T-helper 2 cell treated with Interferon-gamma antibody and Interleukin-4, amounts not matched to agents 100 ng/mL and 5 ng/mL, for 36 hours (primary cell): Measurements from ENCODE around the gene RGS19. TPM values are rescaled to one million over a fixed set of nuclear protein-coding genes. Genes with fewer than 3 reads are reported as not detected.

Experiments used
- intact Hi-C: fragments of 100-400 bp; cut with micrococcal nuclease; formaldehyde crosslinking; loops from one replicate; pipeline ENCODE4 v1.15.1; 2023
- total RNA-seq: library from RNA; stranded (reverse); gene quantifications from 2 replicates; pipeline ENCODE4 v1.2.3, GENCODE V29; 2022

Gene RGS19
- total RNA-seq, 1 donor from 2014 or later: 96.3 TPM

DNA sequence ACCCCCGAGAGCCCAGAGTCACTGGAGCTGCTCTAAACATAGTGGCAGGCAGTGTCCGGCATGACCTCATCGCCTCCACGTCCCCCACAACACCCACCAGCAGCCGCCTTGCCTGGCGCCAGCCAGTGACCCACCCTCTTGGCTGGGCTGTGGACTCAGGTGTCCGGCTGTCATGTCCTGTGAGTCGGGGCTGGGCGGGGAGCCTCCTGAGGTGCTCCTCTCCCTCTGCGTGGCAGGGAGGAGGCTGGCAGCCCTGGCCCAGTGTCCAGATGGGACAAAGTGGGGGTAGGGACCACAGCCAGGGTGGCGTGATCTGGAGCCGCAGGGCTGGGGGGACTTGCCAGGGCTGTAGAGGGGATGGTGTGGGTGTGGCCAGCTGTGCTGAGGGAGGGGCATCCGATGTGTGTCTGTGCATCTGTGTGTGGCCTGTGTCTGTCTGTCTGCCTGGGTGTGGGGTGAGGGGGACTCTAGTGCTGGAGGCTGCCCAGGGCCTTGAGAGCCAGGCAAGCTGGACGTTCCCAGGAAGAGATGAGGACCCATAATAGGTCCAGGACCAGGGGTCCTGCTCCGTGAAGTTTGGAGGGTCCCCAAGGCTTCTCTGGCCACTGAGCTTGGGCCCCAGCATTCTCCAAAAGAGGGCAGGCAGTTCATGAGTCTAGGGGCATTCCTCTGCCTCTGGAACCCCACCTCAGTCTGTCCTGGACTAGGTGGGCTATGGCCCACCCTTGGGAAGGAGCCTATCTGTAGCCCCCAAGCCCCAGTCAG is 27.6 kb downstream of the RGS19 start:
- intact Hi-C loops: no loop called here

- intact Hi-C loops: no loop called here
These were observed 28.3 kb downstream of the RGS19 start for GRCh38 chr20:64051033-64051452.

- intact Hi-C loops: no loop called here
These were observed 28.9 kb downstream of the RGS19 start for GRCh38 chr20:64050261-64051032.

- intact Hi-C loops: loop anchor here (1.0 kb wide), 1 partner anchor 12 kb away; no protein-coding TSS in a partner anchor
These were observed 29.4 kb downstream of the RGS19 start for GRCh38 chr20:64049878-64050260.

DNA sequence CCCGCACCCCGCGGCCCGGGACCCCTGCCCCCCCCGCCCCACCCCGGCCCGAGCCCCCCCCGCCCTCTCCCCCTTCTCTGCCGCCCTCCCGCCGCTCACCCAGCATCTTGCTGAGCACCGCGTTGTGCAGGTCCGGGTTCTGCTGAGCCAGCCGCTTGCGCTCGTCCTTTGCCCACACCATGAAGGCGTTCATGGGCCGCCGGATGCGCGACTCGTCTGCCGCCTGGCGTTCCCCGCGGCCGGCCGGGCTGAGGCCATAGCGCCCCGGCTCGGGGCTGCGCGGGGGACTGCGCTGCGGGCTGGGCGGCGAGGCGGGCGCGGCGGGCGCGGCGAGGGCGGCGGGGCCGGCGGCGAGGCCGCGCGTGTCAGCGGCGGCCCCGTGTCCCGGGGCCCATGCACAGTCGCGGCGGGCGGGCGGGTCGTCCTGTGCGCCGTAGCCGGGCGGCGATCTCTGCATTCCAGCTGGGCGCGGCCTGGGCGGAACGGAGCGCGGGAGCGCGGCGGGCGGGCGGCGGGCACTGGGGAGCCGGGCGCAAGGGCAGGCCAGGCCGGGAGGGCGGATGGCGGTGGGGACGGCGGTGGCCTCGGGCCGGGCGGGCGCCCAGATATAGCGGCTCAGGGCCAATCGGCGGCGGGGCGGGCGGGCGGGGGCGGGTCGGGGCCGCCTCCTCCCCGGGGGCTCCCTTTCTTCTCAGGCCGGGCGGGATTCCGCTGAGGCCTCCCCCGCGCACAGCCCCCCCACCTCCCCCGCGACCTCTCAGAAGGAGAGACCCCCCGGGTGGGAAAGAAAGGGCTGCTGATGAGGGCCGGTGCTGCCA is 30.0 kb downstream of the RGS19 start, which contains the start of gene SOX18:
Gene SOX18, minus strand, starts transcription at position 580 of the 818 bp plus-strand sequence. Its CDS starts 123 bp downstream, at position 457.
- intact Hi-C loops: loop anchor here (1.0 kb wide), 1 partner anchor 11 kb away; no protein-coding TSS in a partner anchor

GRCh38 chr20:64048402-64049044 is 30.8 kb downstream of the RGS19 start:
- intact Hi-C loops: loop anchor here (1.0 kb wide), 1 partner anchor 10 kb away; no protein-coding TSS in a partner anchor

DNA sequence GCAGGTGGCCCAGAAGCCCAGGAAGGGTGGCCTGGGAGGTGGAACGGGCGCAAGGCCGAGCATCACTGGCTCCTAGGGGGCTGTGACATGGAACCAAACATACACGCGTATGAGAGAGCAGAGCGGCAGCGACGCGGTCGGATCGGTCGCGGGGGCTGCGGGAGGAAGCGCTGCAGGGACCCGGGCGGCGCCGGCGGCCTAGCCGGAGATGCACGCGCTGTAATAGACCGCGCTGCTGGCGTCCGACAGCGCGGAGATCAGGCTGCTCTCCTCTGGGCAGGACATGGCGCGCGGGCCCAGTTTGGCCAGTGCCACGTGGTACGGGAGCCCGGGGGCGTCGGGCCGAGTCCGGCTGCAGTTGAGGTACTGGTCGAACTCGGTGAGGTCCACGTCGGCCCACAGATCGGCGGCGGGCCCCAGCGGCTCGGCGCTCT is 31.3 kb downstream of the RGS19 start:
- intact Hi-C loops: no loop called here

GRCh38 chr20:64047046-64047389 is 32.3 kb downstream of the RGS19 start:
- intact Hi-C loops: no loop called here

GRCh38 chr20:64045346-64046011 is 33.8 kb downstream of the RGS19 start:
- intact Hi-C loops: no loop called here

GRCh38 chr20:64044484-64045247 is 34.7 kb downstream of the RGS19 start:
- intact Hi-C loops: no loop called here

DNA sequence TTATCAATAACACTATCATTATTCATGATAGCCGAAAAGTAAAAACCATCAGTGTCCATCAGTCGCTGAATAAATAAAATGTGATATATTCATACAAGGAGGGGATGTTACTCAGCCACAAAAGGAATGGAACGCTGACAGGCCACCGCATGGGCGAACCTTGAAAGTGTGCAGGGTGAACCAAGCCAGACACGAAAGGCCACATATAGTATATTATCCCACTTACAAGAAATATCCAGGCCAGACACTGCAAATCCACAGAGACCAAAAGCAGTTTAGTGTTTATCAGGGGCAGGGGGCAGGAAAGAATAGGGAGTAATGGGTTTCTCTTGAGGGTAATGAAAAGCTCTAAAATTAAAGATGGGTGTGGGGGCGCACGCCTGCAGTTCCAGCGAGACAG is 35.5 kb downstream of the RGS19 start:
- intact Hi-C loops: no loop called here

- intact Hi-C loops: no loop called here
These were observed 37.1 kb downstream of the RGS19 start for GRCh38 chr20:64042054-64042781.

DNA sequence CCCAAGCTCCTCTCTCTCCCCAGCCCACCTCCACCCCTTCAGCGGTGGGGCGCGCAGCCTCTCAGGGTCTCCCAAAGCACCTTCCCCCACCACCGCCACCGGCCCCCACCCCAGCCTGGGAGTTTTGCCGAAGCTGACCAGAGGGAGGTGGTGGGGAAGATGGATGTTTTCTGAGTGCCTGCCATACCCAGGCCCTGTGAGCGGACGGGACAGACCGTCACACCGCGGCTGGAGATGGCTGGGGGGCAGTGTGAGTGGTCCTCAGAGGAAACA is 37.6 kb downstream of the RGS19 start:
- intact Hi-C loops: no loop called here

DNA sequence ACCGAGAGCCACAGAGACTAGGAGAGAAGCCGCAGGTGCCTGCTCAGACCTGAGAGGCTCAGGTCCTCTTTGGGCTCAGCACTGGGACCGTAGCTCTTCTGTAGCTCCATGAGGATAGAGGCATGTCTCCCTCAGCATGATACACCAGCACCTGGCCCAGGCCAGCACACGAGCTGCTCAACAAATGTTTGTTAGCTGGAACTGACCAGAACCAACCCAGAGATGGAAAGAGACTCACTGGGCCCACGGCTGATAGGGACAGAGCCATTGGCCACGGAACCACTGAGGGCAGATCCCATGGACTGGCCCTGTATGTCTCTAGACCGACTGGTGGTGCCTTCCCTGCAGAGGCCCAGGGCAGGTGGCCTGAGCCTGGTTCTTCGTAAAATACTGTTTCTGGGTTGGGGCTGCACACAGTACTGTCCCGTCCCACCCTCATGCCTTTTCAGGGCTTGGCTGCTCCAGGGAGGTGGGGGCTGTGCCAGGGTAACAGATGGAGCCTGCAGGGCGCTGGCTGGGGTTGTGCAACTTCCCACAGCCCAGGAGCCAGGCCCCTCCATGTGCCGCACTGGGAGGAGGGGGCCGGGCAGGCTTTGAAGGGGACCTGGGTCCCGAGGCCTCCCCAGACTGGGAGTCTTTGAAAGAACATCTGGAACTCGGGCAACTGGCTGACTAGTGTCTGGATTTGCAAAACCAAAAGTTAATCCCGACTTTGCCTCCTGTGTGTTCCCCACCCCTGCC is 38.1 kb downstream of the RGS19 start:
- intact Hi-C loops: no loop called here

- intact Hi-C loops: no loop called here
These were observed 38.9 kb downstream of the RGS19 start for GRCh38 chr20:64040231-64041039.

DNA sequence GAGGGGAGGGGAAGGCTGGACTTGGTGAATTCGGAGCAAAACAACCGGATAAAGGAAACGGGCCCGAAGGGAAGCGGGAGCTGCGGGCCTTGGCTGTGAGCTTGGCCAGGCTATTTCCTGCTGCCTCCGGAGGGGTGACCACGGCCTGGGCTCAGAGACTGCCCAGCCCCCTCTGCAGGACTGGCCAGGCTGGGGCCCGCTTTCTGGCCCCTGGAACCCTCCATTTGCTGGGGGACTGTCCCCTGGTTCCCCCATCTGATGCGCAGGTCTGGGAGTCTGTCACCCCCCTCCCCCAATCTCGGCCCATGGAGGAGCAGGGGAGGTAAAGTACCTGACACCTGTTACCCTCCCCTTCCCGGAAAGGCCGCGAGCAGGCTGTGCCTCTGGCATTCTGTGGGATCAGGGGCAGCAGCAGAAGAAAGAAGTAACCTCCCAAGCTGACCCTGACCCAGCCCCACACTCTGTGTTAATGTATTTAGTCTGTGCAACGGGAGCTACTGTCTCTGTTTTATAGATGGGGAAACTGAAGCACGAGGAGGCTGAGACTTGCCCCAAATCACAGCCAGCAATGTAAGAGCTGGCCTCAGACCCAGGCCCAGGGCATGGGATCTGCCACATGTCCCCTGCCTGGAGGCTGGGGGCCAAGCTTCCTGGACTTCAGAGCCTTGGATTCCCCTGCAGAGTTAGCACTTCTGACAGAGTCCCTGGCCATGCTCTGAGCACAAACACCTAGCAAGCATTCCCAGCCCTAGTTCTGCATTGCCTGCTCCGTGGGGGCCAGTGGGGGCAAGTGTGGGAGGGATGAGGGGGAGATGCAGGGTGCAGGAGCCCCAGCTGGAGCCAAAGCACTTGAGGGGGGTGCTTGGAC is 39.8 kb downstream of the RGS19 start:
- intact Hi-C loops: loop anchor here (2.0 to 5.0 kb wide), 3 partner anchors 17 to 81 kb away; partner anchors contain the start of gene RGS19
